GM21576 (cell line): ENCODE measurements around the gene EMD.

ENCODE experiments used
- ATAC-seq: cut with Tn5 transposase; IDR thresholded peaks from one replicate; pipeline ENCODE4 v1.9.1; 2021; ENCODE audit warnings: mild to moderate bottlenecking, moderate library complexity; ENCODE audit not compliant: unreplicated experiment

Gene EMD

DNA sequence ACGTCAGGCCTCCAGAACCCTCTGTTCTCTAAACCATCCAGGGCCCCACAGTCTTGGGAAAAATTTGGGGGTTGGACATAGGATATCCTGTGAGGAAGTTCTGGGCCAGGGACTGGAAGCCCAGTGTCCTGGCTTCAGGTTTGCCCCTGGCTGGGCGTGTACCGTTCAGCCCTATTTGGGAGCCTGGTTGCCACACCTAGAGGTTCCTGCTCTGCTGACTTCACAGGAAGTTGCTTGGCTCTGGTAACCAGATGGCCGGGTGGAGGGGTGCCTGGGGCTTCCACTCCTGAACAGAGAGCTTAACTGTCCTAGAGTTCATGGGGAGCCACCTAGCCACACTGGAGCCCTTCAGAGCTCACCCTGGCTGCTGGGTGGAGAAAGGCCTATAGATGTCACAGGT lies 33.4 kb downstream of the EMD start:
- no peak for ATAC-seq

- ATAC-seq = no peak
Observed at GRCh38 chrX:154413142-154413541, 34.0 kb downstream of the EMD start.

- ATAC-seq = no peak
Observed at GRCh38 chrX:154417157-154417556, 38.1 kb downstream of the EMD start.

- ATAC-seq = no peak
Observed at GRCh38 chrX:154419189-154419588, 40.1 kb downstream of the EMD start.

DNA sequence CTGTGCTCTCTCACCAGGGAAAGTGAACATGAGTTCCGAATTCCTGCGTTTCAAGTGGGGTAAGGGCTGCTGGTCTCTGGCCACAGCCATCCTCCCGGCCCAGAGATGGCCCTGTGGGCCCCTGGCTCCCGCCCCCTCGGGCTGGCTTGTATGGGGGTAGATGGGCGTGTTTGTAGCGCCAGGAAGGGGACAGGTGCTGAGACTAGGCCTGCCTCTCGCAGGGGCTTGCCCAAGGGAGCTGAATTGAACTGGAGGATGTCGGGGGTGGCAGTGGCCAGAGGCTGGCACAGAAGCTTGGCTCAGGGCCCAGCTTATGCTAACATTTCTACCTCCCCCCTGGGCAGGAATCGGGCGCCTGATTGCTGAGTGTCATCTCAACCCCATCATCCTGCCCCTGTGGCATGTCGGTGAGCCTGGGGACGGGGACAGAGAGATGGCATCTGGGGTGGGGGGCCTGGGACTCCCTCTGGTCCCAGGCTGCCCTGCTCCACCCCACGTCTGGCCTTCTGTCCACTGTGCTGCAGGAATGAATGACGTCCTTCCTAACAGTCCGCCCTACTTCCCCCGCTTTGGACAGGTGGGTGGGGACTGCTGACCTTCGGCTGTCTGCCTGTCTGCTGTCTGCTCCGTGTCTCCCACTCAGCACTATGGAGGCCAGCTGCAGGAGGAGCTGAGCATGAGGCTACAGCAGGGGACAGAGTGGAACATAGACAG lies 40.8 kb downstream of the EMD start:
- ATAC-seq = no peak

DNA sequence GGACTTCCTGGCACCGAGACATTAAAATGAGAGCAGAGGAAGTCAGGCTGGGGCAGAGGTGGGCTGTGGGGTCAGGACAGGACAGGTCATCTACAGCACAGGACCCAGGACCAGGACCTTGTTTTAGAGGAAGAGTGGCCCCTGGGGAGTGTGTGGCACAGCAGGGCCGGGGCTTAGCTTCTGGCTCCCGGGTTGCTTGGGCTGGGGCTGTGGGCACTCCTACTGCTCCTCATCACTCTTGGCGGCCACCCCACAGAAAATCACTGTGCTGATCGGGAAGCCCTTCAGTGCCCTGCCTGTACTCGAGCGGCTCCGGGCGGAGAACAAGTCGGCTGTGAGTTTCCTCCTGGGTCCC lies 41.3 kb downstream of the EMD start:
- no peak for ATAC-seq

DNA sequence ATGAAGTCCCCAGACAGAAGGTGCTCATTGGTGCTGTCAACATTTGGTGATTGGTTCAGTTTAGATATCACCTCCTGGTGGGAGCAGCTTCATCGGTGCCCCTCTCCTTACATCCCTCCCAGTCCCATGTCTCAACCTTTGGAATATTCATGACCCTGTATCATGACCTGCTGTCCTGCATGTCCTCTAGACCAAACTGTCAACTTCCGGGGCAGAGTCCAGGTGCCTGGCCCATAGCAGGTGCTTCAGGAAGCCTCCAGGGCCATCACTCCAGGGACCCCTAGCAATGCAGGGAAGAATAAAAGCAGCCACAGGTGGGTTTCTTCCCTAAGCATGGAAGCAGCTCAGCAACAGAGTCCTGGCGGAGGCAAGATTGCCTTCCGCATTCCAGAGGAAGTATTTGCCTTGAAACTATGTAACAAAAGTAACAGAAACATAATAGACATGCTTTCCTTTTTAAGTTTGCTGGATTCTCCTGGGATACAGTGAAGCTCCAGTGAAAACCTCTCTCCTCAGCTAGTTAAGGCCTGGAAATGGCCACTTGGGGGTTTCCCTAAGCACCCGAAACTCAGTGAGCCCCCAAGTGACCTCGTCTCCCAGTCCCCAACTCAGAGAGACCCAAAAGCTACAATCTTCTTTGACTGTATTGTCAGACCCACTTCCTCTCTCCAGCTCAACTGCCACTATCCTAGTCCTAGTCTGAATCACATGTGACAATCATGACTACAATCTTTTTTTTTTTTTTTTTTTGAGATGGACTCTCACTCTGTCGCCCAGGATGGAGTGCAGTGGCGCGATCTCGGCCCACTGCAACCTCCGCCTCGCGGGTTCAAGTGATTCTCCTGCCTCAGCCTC lies 48.0 kb downstream of the EMD start:
- no peak for ATAC-seq

- ATAC-seq = peak; percentile 95
Observed at GRCh38 chrX:154428176-154429171, 49.4 kb downstream of the EMD start, which contains the start of gene ATP6AP1. Gene ATP6AP1, plus strand, starts transcription at chrX:154428677. Its CDS starts 16 bp downstream, at chrX:154428693.

- no peak for ATAC-seq
Observed at GRCh38 chrX:154429711-154430110, 50.6 kb downstream of the EMD start.

GRCh38 chrX:154430479-154430878 lies 51.4 kb downstream of the EMD start:
- ATAC-seq = no peak

GRCh38 chrX:154430916-154431315 lies 51.8 kb downstream of the EMD start:
- no peak for ATAC-seq
